Common myeloid progenitor, CD34-positive (primary cell): ENCODE results near the gene SUSD1.
"Not testable (repeated sequence)": the region's sequence is repeated elsewhere in the genome, so short reads cannot be mapped to it uniquely, and the experiment has no call there.

ENCODE experiments used
- CTCF ChIA-PET: fragments of 350-600 bp; sonication (Branson Sonifier 250); formaldehyde crosslinking; loops from one replicate; lab custom pipeline; 2021; ENCODE audit warnings: antibody characterized with exemption; lab: Charles Lee
- POLR2A ChIA-PET: fragments of 350-600 bp; sonication (Branson Sonifier 250); formaldehyde crosslinking; loops from one replicate; lab custom pipeline; 2021; ENCODE audit warnings: antibody characterized with exemption; lab: Charles Lee
- DNase-seq, 3 donors: peaks; one replicate each; pipeline versions ENCODE4 v3.0.0 to v3.0.0-alpha.2; 2013
- H3K27ac ChIP-seq, 2 experiments: 1 replicate in 1 of 2; 2 replicates in 1 of 2; pipeline ENCODE4 v1.7.0; 2013; ENCODE audit warnings: inconsistent platforms in 2 of 2, low read length in 2 of 2, mild to moderate bottlenecking in 2 of 2, low read depth in 1 of 2, moderate library complexity in 1 of 2; ENCODE audit not compliant: severe bottlenecking in 2 of 2, insufficient read depth in 1 of 2, poor library complexity in 1 of 2
- H3K27me3 ChIP-seq, 5 experiments: replicated peaks in 2 of 5; 1 replicate in 3 of 5; 2 replicates in 2 of 5; pipeline versions ENCODE4 v1.6.1 to v1.7.0; 2013; ENCODE audit warnings: low read length in 4 of 5, mild to moderate bottlenecking in 2 of 5, moderate library complexity in 2 of 5, inconsistent platforms in 1 of 5; ENCODE audit not compliant: insufficient read depth in 5 of 5, control insufficient read depth in 4 of 5
- H3K36me3 ChIP-seq, 4 experiments: 1 replicate in 2 of 4; 2 replicates in 2 of 4; pipeline versions ENCODE4 v1.6.1 to v1.7.0; 2013; ENCODE audit warnings: low read length in 3 of 4, control low read depth in 1 of 4, mild to moderate bottlenecking in 1 of 4; ENCODE audit not compliant: control insufficient read depth in 4 of 4, insufficient read depth in 4 of 4
- H3K4me1 ChIP-seq, 4 experiments: 1 replicate in 3 of 4; 2 replicates in 1 of 4; pipeline versions ENCODE4 v1.6.1 to v1.7.1; 2013; ENCODE audit warnings: low read length in 3 of 4, mild to moderate bottlenecking in 3 of 4, control low read depth in 1 of 4, inconsistent platforms in 1 of 4, moderate library complexity in 1 of 4; ENCODE audit not compliant: control insufficient read depth in 4 of 4, insufficient read depth in 4 of 4; ENCODE audit errors: control extremely low read depth in 1 of 4
- H3K4me3 ChIP-seq, 7 experiments: 1 replicate in 4 of 7; 2 replicates in 3 of 7; pipeline versions ENCODE4 v1.5.1 to v1.7.0; 2013; ENCODE audit warnings: mild to moderate bottlenecking in 7 of 7, low read length in 6 of 7, moderate library complexity in 6 of 7, inconsistent platforms in 2 of 7, low read depth in 2 of 7, control low read depth in 1 of 7; ENCODE audit not compliant: insufficient read depth in 4 of 7, control insufficient read depth in 1 of 7; ENCODE audit errors: extremely low read depth in 1 of 7
- H3K9me3 ChIP-seq, 5 experiments: 1 replicate in 4 of 5; 2 replicates in 1 of 5; pipeline versions ENCODE4 v1.6.1 to v1.7.1; 2013; ENCODE audit warnings: low read length in 4 of 5, mild to moderate bottlenecking in 2 of 5, inconsistent platforms in 1 of 5, low read depth in 1 of 5, moderate library complexity in 1 of 5; ENCODE audit not compliant: control insufficient read depth in 4 of 5, insufficient read depth in 2 of 5; ENCODE audit errors: control extremely low read depth in 1 of 5
- WGBS: methylation state at CpG from one replicate; pipeline ENCODE4 v1.1.5; 2013; ENCODE audit not compliant: insufficient coverage; 5-methylcytosine and 5-hydroxymethylcytosine counted together

Gene SUSD1

DNA sequence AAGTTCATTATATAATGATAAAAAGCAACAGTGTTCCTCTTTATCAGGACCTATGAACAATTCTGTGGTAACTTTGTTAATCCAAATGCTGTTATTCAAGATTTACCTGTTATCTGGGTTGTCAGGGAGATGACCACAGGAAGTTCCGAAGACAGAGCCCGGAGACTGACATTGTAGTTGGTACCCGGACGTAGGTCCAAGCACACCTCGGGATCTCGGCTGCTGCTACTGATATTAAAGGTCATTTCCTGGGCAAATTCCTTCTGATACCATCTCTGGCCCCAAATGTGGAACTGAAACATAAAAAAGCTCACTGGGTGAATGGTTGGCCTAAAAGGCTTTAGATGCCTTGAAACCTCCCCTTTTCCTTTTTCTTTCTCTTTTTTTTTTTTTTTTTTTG, 96.7 kb downstream of the SUSD1 start:
- H3K27ac ChIP-seq = no peak overlapping the region
- H3K36me3 ChIP-seq = peaks cover 0 to 19% (median 9%) of the 10 kb centered on the region in 4 experiments
- POLR2A ChIA-PET = no interaction called here
- H3K9me3 ChIP-seq = peaks cover 0 to 5% (median 0%) of the 10 kb centered on the region in 5 experiments
- CTCF ChIA-PET = interaction anchor here (1.3 to 6.9 kb wide), 2 partner anchors 10 to 319 kb away, joined by 5 to 105 read pairs; no protein-coding TSS in a partner anchor
- no peaks in the 10 kb centered on the region for H3K4me1 ChIP-seq
- WGBS = 94% methylated on average over 5 of the region's 6 CpGs
- H3K4me3 ChIP-seq = no peak overlapping the region
- no peak for DNase-seq
- no peaks in the 10 kb centered on the region for H3K27me3 ChIP-seq

DNA sequence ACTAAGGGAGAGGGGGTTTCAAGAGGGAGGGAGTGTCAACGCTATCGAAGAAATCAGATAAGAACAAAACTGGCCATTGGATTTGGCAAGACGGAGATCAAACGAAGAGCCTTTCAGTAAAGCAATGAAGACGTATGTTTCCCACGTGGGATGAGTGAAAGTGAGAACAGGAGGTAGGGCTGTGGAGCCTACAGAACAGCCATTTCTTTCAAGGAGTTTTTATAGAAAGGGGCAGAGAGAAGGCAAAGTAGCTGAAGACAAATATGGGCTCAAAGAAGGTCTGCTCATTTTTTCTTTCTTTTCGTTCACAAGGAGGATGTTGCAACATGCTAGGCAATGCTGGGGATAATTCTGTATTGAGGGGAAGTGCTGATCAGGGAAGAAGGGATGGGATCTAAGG, 98.3 kb downstream of the SUSD1 start:
- Histone ChIP-seq H3K4me3 (no peak overlapping the region), H3K27ac (no peak overlapping the region), H3K4me1 (no peaks in the 10 kb centered on the region), H3K27me3 (no peaks in the 10 kb centered on the region), H3K36me3 (peaks cover 0 to 19% (median 8%) of the 10 kb centered on the region in 4 experiments), H3K9me3 (no peaks in the 10 kb centered on the region)
- no peak for DNase-seq
- WGBS = 94% methylated on average over 6 of the region's 7 CpGs
- POLR2A ChIA-PET = no interaction called here
- CTCF ChIA-PET = interaction anchor here (1.2 to 6.9 kb wide), 2 partner anchors 9 to 317 kb away, joined by 3 to 105 read pairs; no protein-coding TSS in a partner anchor

DNA sequence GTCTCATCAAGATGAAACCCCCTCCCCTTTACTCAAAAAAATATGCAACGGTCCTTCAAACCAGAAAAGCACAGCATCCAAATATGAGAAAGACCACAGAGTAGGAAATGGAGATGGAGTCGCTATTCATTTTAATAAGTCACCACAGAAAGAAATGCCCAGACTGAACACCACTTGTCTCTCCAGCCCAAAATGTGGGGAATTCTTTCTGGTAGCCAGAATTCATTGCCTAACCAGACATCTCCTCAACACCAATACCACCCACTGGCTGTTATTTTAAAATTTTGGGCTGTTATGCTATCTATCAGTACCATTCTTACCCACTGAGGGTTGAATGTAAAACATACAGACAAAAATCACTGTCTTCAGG, 100.1 kb downstream of the SUSD1 start:
- no peak overlapping the region for H3K27ac ChIP-seq
- DNase-seq = no peak
- no CpG with 5 or more reads among the region's 2 CpGs for WGBS
- no peak overlapping the region for H3K4me3 ChIP-seq
- ChIA-PET POLR2A (interaction anchor here (0.9 kb wide), 1 partner anchor 315 kb away, joined by 3 read pairs; no protein-coding TSS in a partner anchor), CTCF (interaction anchor here (0.7 to 6.9 kb wide), 15 partner anchors 11 to 316 kb away, joined by 3 to 105 read pairs (median 4); partner anchors contain the start of gene UGCG)
- peaks cover 0 to 4% (median 0%) of the 10 kb centered on the region in 4 experiments for H3K4me1 ChIP-seq
- H3K36me3 ChIP-seq = peaks cover 5 to 21% (median 10%) of the 10 kb centered on the region in 4 experiments
- H3K9me3 ChIP-seq = no peaks in the 10 kb centered on the region
- no peaks in the 10 kb centered on the region for H3K27me3 ChIP-seq

DNA sequence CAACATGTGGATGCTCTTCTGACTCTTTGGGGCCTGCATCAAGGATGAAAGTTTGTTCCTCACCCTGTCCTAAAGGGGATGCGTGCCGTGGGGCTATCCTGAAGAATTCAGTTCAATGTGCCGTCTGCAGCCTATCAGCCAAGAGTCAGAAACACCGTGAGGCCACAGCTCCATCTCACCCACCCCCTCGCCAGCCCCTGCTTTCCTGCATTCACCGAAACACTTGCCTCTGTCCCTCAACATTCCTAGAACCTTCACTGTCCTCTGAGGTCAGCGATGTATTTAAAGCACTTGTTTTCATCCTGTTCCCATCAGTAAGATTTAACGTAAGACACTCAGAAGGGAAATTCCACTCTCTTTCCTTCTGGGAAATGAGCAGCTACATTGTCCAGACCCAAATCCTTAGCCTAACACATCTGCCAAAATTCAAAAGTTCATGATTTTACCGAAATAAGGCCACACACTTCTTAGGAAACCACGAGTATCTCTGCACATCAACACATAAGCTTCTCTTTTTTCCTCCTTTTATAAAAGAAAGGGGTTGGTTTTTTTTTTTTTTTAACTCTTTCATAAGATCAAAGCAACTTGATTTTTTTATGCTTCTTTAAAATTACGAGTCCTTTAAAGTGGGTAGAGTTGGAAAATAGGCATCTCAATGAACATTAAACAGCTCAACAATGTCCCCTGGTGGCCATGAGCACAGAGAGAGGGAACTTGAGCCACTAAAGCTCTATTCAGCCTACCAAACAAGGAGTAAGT, 100.7 kb downstream of the SUSD1 start:
- peak; percentile 56 to 69 (median 66) for DNase-seq
- Histone ChIP-seq H3K4me3 (no peak overlapping the region), H3K36me3 (peaks cover 5 to 21% (median 11%) of the 10 kb centered on the region in 4 experiments), H3K27me3 (no peaks in the 10 kb centered on the region), H3K9me3 (no peaks in the 10 kb centered on the region), H3K27ac (no peak overlapping the region), H3K4me1 (peaks cover 0 to 7% (median 0%) of the 10 kb centered on the region in 4 experiments)
- ChIA-PET CTCF (interaction anchor here (0.6 to 6.9 kb wide), 17 partner anchors 10 to 493 kb away, joined by 3 to 105 read pairs (median 4); partner anchors contain the start of gene UGCG), POLR2A (interaction anchor here (0.9 kb wide), 1 partner anchor 315 kb away, joined by 3 read pairs; no protein-coding TSS in a partner anchor)
- WGBS = 93% methylated on average over 7 of the region's 11 CpGs

DNA sequence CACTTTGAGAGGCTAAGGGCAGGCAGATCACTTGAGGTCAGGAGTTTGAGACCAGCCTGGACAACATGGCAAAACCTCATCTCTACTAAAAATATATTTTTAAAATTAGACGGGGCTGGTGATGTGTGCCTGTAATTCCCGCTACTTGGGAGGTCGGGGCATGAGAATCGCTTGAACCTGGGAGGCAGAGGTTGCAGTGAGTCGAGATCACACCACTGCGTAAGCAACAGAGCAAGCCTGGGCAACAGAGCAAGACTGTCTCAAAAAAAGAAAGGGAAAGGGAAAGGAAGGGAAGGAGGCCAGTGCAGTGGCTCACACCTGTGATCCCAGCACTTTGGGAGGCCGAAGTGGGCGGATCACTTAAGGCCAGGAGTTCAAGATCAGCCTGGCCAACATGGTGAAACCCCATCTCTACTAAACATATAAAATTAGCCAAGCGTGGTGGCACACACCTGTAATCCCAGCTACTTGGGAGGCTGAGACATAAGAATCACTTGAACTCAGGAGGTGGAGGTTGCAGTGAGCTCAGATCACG, 101.4 kb downstream of the SUSD1 start:
- POLR2A ChIA-PET = not testable (repeated sequence)
- CTCF ChIA-PET = interaction anchor here (1.2 to 6.9 kb wide), 9 partner anchors 10 to 314 kb away, joined by 3 to 105 read pairs (median 7); partner anchors contain the start of gene UGCG
- H3K27ac ChIP-seq = peak overlapping the region in 1 of 2 experiments; percentile 66

DNA sequence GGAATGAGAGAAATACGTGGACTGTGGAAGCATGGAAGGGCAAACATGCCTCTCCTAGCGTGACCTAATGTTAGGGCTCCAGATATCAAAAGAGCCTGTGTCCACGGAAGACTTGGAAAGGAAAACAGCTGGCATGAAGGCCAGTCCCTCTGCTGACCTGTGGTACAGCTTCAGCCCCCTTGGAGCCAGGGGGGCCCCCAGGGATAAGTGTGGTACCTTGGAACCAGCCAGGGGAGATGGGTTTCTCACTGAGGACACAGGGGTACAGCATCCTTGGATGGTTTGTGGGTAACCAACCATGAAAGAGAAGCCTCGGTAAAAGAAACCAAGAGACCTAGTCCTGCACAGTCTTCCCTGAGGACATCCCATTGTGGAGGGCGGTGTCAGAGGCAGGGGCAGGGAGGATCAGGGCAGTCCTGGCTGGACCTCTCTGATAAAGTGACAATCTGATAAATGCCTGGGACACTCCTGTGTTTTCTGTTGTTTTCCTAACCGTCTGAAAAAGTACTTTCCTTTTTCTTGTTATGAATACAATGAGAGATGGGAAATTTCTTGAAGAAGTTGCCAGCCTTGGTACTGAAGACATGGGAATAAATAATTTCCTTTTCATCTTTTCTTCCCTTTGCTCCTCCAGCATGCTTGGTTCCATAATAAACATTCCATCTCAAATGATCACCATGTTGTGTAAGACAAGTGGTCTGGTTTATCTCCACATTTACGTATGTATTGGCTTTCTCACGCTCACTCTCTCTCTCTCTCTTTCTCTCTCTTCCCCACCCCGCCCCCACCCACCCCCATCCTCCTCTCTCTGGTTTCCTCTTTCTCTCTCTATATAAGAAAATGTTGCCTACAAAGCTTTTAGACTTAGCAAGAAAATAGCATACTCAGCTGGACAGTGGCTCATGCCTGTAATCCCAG, 102.1 kb downstream of the SUSD1 start:
- POLR2A ChIA-PET = no interaction called here
- H3K4me3 ChIP-seq = no peak overlapping the region

More for the DNA sequence above, 101.4 kb downstream of the SUSD1 start:
- not testable (repeated sequence) for H3K4me1 ChIP-seq, H3K4me3 ChIP-seq, H3K9me3 ChIP-seq, DNase-seq, H3K27me3 ChIP-seq
- H3K36me3 ChIP-seq = peaks cover 5 to 21% (median 13%) of the 10 kb centered on the region in 4 experiments
- whole genome bisulfite sequencing = 99% methylated on average over 7 of the region's 10 CpGs

More for the DNA sequence above, 102.1 kb downstream of the SUSD1 start:
- Histone ChIP-seq H3K27me3 (no peaks in the 10 kb centered on the region), H3K27ac (peak overlapping the region in 1 of 2 experiments; percentile 68), H3K36me3 (peaks cover 3 to 17% (median 11%) of the 10 kb centered on the region in 4 experiments), H3K4me1 (peaks cover 0 to 7% (median 0%) of the 10 kb centered on the region in 4 experiments), H3K9me3 (no peaks in the 10 kb centered on the region)
- CTCF ChIA-PET = interaction anchor here (1.4 to 6.9 kb wide), 4 partner anchors 176 to 314 kb away, joined by 3 to 105 read pairs (median 6); partner anchors contain the start of gene UGCG
- no peak for DNase-seq
- 99% methylated on average over 4 of the region's 9 CpGs for WGBS
